Choroid plexus epithelial cell (primary cell): ENCODE measurements around the gene SOST.
A peak's percentile ranks its signal among the peaks of the same experiment; 100 is the strongest.
"Not testable (repeated sequence)": the region's sequence is repeated elsewhere in the genome, so short reads cannot be mapped to it uniquely, and the experiment has no call there.

Experiments used
- DNase-seq: peaks from one replicate; pipeline ENCODE4 v3.0.0-alpha.2; 2010; ENCODE audit warnings: low read depth
- H3K4me3 ChIP-seq: 2 replicates; pipeline ENCODE4 v1.5.1; 2011; ENCODE audit warnings: low read depth, mild to moderate bottlenecking, control low read depth, low read length, moderate library complexity
- CTCF ChIP-seq: conservative IDR thresholded peaks from 2 replicates; pipeline ENCODE4 v1.5.1; 2011; ENCODE audit warnings: low read depth, mild to moderate bottlenecking, control low read depth, inconsistent platforms, low read length, moderate library complexity

The SOST gene

GRCh38 chr17:43758497-43759174 lies at the start of gene SOST:
Gene SOST, minus strand, starts transcription at chr17:43758791. Its CDS starts 50 bp downstream, at chr17:43758741.
- no peak for DNase-seq
- H3K4me3 ChIP-seq, result no peak within 1 kb of the TSS
- no peak for TF ChIP-seq CTCF

- H3K4me3 ChIP-seq, result no peak overlapping the region
- TF ChIP-seq CTCF, result no peak
- peak; percentile 30 for DNase-seq
These were observed 49.5 kb upstream of the SOST start for GRCh38 chr17:43808076-43808475.

GRCh38 chr17:43805117-43805516 lies 46.5 kb upstream of the SOST start:
- H3K4me3 ChIP-seq, result no peak overlapping the region
- TF ChIP-seq CTCF, result no peak
- no peak for DNase-seq

GRCh38 chr17:43803758-43804157 lies 45.2 kb upstream of the SOST start:
- DNase-seq, result no peak
- no peak for TF ChIP-seq CTCF

GRCh38 chr17:43801844-43802243 lies 43.3 kb upstream of the SOST start:
- DNase-seq, result no peak
- TF ChIP-seq CTCF, result no peak
- no peak overlapping the region for H3K4me3 ChIP-seq

More at GRCh38 chr17:43803758-43804157, 45.2 kb upstream of the SOST start:
- no peak overlapping the region for H3K4me3 ChIP-seq

- TF ChIP-seq CTCF, result no peak
- H3K4me3 ChIP-seq, result no peak overlapping the region
- DNase-seq, result no peak
These were observed 42.1 kb upstream of the SOST start for GRCh38 chr17:43800736-43801135.

GRCh38 chr17:43799047-43799446 lies 40.5 kb upstream of the SOST start:
- no peak overlapping the region for H3K4me3 ChIP-seq
- no peak for DNase-seq
- TF ChIP-seq CTCF, result no peak

- not testable (repeated sequence) for H3K4me3 ChIP-seq, DNase-seq
These were observed 39.4 kb upstream of the SOST start for GRCh38 chr17:43798024-43798423.

GRCh38 chr17:43792668-43793067 lies 34.1 kb upstream of the SOST start:
- not testable (repeated sequence) for DNase-seq, H3K4me3 ChIP-seq
